ENCODE measurements around the gene ZNF688.
A peak's percentile ranks its signal among the peaks of the same experiment; 100 is the strongest.

Gene ZNF688

GRCh38 chr16:30585400-30586191 lies 14.1 kb upstream of the ZNF688 start, which contains the start of gene ZNF785:
TSS of gene ZNF785 (minus strand) at chr16:30585697. CDS start at chr16:30585611, 86 bp downstream.
- peak; percentile 65 to 97 (median 90) for DNase-seq

- peak in 1 of 5 experiments; percentile 24 for DNase-seq
These were observed 13.5 kb upstream of the ZNF688 start for GRCh38 chr16:30585022-30585399.

GRCh38 chr16:30582611-30583340 lies 11.3 kb upstream of the ZNF688 start:
- no peak for DNase-seq

GRCh38 chr16:30581457-30581856 lies 9.9 kb upstream of the ZNF688 start:
- no peak for DNase-seq

GRCh38 chr16:30574678-30575077 lies 3.2 kb upstream of the ZNF688 start:
- no peak for DNase-seq

GRCh38 chr16:30570636-30571444 lies 674 bp downstream of the ZNF688 start:
- no peak for DNase-seq

- DNase-seq = no peak
These were observed 1.5 kb downstream of the ZNF688 start for GRCh38 chr16:30569746-30570635.

GRCh38 chr16:30569281-30569680 lies 2.2 kb downstream of the ZNF688 start:
- no peak for DNase-seq

GRCh38 chr16:30567991-30568638 lies 3.4 kb downstream of the ZNF688 start:
- DNase-seq = peak in 2 of 5 experiments; percentile 55 to 92

GRCh38 chr16:30567160-30567990 lies 4.1 kb downstream of the ZNF688 start:
- peak in 4 of 5 experiments; percentile 30 to 84 (median 59) for DNase-seq

- no peak for DNase-seq
These were observed 5.0 kb downstream of the ZNF688 start for GRCh38 chr16:30566531-30566930.

- DNase-seq = no peak
These were observed 5.5 kb downstream of the ZNF688 start for GRCh38 chr16:30565984-30566383.

- no peak for DNase-seq
These were observed 6.0 kb downstream of the ZNF688 start for GRCh38 chr16:30565526-30565925.

GRCh38 chr16:30562021-30562420 lies 9.5 kb downstream of the ZNF688 start:
- no peak for DNase-seq

- DNase-seq = peak in 1 of 5 experiments; percentile 31
These were observed 10.3 kb downstream of the ZNF688 start for GRCh38 chr16:30561089-30561816.

GRCh38 chr16:30559690-30560089 lies 11.8 kb downstream of the ZNF688 start:
- no peak for DNase-seq

- DNase-seq = no peak
These were observed 12.6 kb downstream of the ZNF688 start for GRCh38 chr16:30558789-30559377.

- peak; percentile 85 to 99 (median 95) for DNase-seq
These were observed 13.3 kb downstream of the ZNF688 start, which contains the start of gene ZNF764 for GRCh38 chr16:30557957-30558788. TSS of gene ZNF764 (minus strand) at chr16:30558374. CDS start at chr16:30558182, 192 bp downstream.

GRCh38 chr16:30557707-30557956 lies 13.9 kb downstream of the ZNF688 start:
- no peak for DNase-seq

Data from T-helper 2 cell (primary cell).